ENCODE results near the gene ZNF695.

ZNF695 gene

GRCh38 chr1:246978785-246979184 is 29.1 kb downstream of the ZNF695 start:
- no peak for TF ChIP-seq CTCF (IDR thresholded peaks at IDR 0.05; ENCODE audit: poor library complexity, severe bottlenecking)
- DNase-seq (ENCODE audit: low spot score): no peak
- Histone ChIP-seq H3K27ac (ENCODE audit: poor library complexity, severe bottlenecking) (no peak overlapping the region), H3K27me3 (ENCODE audit: insufficient read depth, poor library complexity, severe bottlenecking) (no peaks in the 10 kb centered on the region), H3K4me3 (ENCODE audit: severe bottlenecking) (no peak overlapping the region), H3K36me3 (ENCODE audit: low read depth) (0 out of 2 replicates have a peak, but pooled peaks cover 3% of the 10 kb centered on the region), H3K4me1 (ENCODE audit: insufficient read depth, poor library complexity, severe bottlenecking) (no peaks in the 10 kb centered on the region), H3K9me3 (ENCODE audit: severe bottlenecking) (peaks cover 3% of the 10 kb centered on the region)
- no peak for ATAC-seq (ENCODE audit: low read depth)

GRCh38 chr1:246978281-246978680 is 29.6 kb downstream of the ZNF695 start:
- H3K27ac ChIP-seq (ENCODE audit: poor library complexity, severe bottlenecking): no peak overlapping the region
- no peak overlapping the region for H3K4me3 ChIP-seq (ENCODE audit: severe bottlenecking)
- peaks cover 3% of the 10 kb centered on the region for H3K9me3 ChIP-seq (ENCODE audit: severe bottlenecking)
- DNase-seq (ENCODE audit: low spot score) (no peak), ATAC-seq (ENCODE audit: low read depth) (no peak)
- H3K4me1 ChIP-seq (ENCODE audit: insufficient read depth, poor library complexity, severe bottlenecking): no peaks in the 10 kb centered on the region
- TF ChIP-seq CTCF (IDR thresholded peaks at IDR 0.05; ENCODE audit: poor library complexity, severe bottlenecking): no peak
- 0 out of 2 replicates have a peak, but pooled peaks cover 3% of the 10 kb centered on the region for H3K36me3 ChIP-seq (ENCODE audit: low read depth)
- no peaks in the 10 kb centered on the region for H3K27me3 ChIP-seq (ENCODE audit: insufficient read depth, poor library complexity, severe bottlenecking)

- Histone ChIP-seq H3K27ac (ENCODE audit: poor library complexity, severe bottlenecking) (no peak overlapping the region), H3K9me3 (ENCODE audit: severe bottlenecking) (no peaks in the 10 kb centered on the region), H3K27me3 (ENCODE audit: insufficient read depth, poor library complexity, severe bottlenecking) (no peaks in the 10 kb centered on the region), H3K4me1 (ENCODE audit: insufficient read depth, poor library complexity, severe bottlenecking) (no peaks in the 10 kb centered on the region), H3K36me3 (ENCODE audit: low read depth) (no peaks in the 10 kb centered on the region), H3K4me3 (ENCODE audit: severe bottlenecking) (no peak overlapping the region)
- DNase-seq (ENCODE audit: low spot score): no peak
- no peak for ATAC-seq (ENCODE audit: low read depth)
- TF ChIP-seq CTCF (IDR thresholded peaks at IDR 0.05; ENCODE audit: poor library complexity, severe bottlenecking): no peak
Measured at GRCh38 chr1:246971969-246972368, 35.9 kb downstream of the ZNF695 start.

GRCh38 chr1:246971090-246971721 is 36.7 kb downstream of the ZNF695 start:
- DNase-seq (ENCODE audit: low spot score) (no peak), ATAC-seq (ENCODE audit: low read depth) (no peak)
- Histone ChIP-seq H3K4me1 (ENCODE audit: insufficient read depth, poor library complexity, severe bottlenecking) (no peaks in the 10 kb centered on the region), H3K27ac (ENCODE audit: poor library complexity, severe bottlenecking) (no peak overlapping the region), H3K9me3 (ENCODE audit: severe bottlenecking) (no peaks in the 10 kb centered on the region), H3K27me3 (ENCODE audit: insufficient read depth, poor library complexity, severe bottlenecking) (no peaks in the 10 kb centered on the region), H3K4me3 (ENCODE audit: severe bottlenecking) (no peak overlapping the region), H3K36me3 (ENCODE audit: low read depth) (no peaks in the 10 kb centered on the region)
- TF ChIP-seq CTCF (IDR thresholded peaks at IDR 0.05; ENCODE audit: poor library complexity, severe bottlenecking): no peak

GRCh38 chr1:246969621-246970020 is 38.2 kb downstream of the ZNF695 start:
- Histone ChIP-seq H3K36me3 (ENCODE audit: low read depth) (no peaks in the 10 kb centered on the region), H3K9me3 (ENCODE audit: severe bottlenecking) (no peaks in the 10 kb centered on the region), H3K4me1 (ENCODE audit: insufficient read depth, poor library complexity, severe bottlenecking) (no peaks in the 10 kb centered on the region), H3K27ac (ENCODE audit: poor library complexity, severe bottlenecking) (no peak overlapping the region), H3K4me3 (ENCODE audit: severe bottlenecking) (no peak overlapping the region), H3K27me3 (ENCODE audit: insufficient read depth, poor library complexity, severe bottlenecking) (no peaks in the 10 kb centered on the region)
- ATAC-seq (ENCODE audit: low read depth) (no peak), DNase-seq (ENCODE audit: low spot score) (no peak)
- no peak for TF ChIP-seq CTCF (IDR thresholded peaks at IDR 0.05; ENCODE audit: poor library complexity, severe bottlenecking)
